Dedifferentiated amniotic fluid mesenchymal stem cell (primary cell): ENCODE measurements around the gene ADK.
"Not testable (repeated sequence)": the region's sequence is repeated elsewhere in the genome, so short reads cannot be mapped to it uniquely, and the experiment has no call there.

Experiments
- DNase-seq: peaks from one replicate; pipeline ENCODE4 v3.0.0-alpha.2; 2016; ENCODE audit errors: extremely low spot score

ADK gene

DNA sequence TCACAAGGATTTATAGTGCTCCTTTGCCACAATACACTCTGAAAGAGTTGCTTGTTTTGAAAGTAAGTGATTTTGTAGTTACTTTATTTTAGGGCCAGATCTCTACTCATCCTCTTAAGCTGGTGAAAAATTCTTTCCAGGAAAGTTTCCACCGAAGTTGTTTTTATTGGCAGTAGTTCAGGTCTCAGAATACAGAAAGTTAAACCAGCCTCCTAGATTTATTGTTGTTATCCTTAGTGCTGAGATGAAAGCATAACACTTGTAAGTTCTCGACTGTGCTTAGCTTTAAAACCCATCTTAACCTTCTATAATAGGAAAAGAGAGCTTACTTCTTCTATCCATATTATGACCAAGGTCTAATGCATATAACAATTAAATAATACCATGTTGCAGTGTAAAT, 5.9 kb upstream of the ADK start:
- DNase-seq = peak; percentile 89

DNA sequence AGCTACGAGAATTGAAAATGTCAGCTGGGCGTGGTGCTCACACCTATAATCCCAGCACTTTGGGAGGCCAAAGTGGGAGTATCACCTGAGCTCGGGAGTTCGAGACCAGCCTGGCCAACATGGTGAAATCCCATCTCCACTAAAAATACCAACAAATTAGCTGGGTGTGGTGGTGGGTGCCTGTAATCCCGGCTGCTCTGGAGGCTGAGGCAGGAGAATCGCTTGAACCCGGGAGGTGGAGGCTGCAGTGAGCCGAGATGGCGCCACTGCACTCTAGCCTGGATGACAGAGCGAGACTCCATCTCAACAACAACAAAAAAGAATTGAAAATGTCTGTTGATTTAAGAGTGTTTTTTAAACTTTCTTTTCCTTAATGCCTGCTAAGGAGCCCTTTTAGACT, 4.0 kb upstream of the ADK start:
- not testable (repeated sequence) for DNase-seq

DNA sequence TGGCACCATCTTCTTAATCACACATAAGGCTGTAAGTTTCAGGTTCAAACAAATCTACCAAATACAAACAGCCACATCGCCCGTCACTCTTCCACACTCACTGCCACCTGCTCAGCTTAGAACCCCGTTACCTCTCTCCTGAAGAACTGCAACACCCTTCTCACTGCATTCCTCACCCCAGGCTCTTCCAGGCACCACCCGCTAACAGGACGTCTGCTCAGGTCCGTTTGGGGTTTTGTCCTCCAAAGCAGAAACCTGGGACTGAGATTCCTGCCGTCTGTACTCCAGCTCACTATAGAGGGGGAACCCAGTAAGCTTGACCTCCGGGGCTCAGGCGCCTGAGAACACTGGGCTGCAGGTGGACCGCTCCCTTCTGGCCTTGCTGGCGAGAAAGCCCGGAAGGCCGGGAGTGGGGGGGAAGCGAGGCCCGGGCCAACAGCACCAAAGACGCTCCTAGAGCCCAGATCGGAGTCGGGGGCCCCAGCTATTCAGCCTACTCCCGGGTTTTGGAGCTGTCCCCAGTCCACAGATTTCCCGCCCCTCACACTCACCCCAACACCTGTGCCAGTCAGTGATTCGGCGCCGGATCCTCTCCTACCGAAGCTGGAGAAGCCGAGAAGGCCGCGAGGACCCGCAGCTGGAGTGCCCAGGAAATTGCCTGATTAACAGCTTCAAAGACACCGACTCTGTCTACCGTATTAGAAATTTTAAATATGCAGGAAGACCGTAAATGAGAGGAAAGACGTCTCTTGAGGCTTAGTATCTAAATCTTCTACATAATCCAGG, 624 bp upstream of the ADK start, which contains the start of gene AP3M1:
AP3M1 (minus strand) TSS at position 625 of the 786 bp plus-strand sequence. CDS start 12,449 bp downstream, outside the sequence.
- peak; percentile 24 for DNase-seq

DNA sequence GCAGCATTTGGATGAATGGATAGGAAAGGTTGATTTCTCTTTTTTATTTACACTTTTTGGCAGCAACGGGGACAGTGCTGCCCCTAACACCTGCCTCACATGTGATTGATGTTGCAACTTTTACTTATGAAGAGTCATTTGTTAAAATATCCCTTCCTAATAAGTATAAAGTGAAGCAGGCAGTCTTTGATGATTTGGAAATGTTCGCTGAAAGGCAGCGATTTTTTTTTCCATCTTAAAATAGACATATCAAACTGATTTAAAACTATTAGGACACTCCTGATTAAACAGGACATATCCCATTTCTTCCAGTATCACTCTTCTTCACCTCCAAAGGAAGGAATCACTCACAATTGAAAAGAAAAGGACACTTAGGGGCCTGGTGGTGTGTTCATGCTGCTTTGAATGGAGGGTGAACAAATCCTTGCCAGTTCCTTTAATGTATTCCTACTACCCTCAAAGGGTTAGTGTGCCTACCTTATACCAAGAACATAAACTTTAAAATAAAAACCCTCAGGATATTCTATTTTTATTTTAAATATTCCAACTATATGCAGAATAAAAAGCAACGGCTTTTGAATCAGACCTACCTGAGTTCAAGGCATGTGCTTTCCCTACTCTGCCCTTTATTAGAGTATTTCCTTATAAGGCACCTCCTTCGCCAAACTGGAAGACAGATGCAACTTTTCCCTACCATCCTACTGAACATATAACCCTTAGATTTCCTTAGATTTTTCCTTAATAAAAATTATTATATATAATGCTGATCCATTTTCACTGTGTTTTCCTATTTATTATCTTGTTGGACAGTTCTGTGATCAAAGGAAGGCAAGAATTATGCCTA, 1.1 kb downstream of the ADK start:
- DNase-seq = no peak

DNA sequence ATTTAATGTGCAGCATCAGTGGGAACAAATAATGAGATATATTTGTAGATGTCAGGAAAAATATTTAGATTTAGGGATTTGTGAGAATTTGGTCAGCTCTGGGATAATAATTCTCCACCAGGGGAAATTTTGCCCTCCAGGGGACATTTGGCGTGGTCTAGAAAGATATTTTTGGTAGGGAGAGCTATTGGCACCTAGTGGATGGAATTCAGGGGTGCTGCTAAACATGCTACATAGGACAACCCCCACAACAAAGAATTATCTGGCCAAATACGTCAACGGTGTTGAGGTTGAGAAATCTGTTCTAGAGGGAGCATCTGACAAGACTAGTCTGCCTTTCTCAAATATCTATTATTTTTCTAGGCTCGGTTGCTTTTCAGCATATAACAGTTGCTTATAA, 2.1 kb downstream of the ADK start:
- DNase-seq = no peak

DNA sequence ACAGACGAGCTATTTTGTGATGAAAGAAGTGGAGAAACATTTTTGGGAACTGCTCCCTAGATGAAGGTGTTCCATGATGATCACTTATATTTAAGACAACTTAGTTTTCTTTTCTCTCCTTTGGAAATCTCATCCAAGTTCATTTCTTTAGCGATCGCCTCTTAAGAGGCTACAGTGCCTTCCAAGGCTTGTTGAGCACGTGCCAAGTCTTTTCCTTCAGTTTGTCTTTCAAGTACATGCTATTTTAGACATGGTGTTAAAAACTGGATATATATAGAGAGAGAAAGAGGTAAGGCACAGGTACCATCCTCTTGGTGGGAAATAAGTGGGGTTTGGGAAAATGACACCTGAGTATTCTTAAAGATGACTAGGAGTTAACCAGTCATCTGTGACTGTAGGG, 2.7 kb downstream of the ADK start:
- no peak for DNase-seq

DNA sequence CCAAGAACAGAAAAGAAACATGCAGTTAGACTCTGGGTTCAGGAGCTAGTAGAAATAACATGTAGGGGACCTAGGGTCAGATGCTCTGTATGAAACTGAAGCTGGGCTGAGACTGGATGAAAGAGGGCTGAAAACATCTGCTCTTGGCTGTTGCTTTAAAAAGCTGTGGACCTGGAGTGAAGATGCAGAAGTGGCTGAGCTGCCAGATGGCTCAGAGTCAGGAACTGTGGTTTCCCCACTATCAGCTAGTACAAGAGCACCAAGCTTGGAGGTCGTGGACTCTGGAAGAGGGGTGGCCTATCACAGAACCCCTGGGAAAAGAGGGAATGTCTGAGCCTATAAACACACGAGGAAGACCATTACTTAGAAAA, 5.9 kb downstream of the ADK start:
- no peak for DNase-seq

DNA sequence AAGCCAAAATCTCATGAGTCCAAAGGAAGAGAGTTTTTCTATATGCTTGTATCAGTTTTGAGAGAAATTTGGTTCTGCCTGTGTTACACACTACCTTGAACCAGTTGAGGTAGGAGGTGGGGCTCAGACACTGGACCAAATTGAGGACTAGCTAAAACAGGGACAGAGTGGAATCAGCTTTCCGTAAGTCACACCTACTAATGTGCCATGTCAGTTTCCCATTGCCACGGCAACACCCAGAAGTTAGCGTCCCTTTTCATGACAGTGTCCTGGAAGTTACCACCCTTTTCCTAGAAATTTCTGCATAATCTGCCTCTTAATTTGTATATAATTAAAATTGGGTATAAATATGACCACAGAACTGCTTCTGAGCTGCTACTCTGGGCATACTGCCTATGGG, 9.0 kb downstream of the ADK start:
- DNase-seq = no peak

DNA sequence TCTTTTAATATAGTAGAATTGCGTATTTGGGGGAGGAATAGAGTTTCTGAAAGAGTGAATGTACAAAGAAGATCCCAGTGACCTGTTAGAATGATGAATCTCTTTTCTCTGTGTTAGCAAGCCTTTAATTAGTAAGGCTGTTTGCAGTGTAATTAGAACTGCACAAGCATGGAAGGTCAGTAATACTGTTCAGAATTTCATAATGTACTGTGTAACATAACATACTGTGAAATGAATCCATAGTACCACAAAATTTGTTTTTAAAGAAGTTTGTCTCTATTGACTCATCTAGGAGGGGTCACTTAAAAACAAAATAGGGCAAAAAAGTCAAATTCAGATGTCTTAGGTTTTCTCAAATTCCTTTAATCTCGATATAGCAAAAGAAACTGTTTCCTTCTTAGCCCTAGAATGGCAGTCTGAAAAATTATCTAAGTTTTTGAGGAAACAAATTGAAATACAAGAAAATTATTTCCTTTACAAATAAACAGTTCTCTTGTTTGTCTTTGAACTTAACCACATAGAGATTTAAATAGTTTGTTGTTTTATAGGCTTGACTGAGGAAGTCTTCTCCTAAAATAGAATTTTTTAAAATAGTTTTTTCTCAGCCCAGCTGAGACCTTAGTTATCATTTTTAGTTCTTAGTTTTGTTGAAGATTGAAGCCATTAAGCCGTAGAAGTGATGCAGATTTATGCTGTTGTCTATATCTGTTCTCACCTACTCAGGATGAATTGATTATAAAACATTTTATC, 12.5 kb downstream of the ADK start:
- no peak for DNase-seq

DNA sequence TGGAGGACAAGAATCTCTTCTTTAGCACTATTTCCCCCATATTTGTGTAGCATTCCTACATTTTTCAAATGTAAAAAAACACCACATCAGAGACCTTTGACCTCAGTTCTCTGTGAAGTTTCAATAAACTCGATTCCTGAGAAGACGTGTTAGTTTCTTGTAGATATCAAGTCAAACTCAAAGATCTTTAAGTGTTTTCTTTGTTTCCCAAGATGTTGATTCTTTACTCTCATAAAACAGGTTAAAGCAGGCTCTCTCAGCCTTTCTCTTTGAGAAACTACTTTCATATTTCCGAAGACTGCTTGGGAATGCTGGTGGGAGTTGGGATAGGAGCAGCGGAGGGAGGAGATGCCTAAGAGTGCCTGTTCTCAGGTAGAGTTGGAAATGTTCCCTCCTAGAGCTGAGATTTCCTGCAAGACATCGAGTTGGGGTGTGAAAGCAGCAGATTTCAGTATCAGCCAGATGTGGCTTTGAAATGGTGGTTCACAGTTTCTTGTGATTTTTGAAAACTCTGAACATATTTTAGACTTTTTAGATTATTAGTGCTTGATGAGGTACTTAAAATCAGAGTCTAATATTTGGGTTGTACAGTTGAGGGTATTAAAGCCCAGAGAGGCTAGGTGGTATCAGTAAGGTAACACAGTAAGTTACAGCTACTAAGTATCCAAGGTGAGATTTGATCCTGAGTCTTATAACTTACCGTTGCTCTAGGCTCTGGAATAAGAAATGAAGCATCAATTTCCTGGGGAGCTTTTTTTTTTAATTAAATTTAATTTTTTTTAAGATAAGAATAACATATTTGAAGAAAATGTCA, 13.9 kb downstream of the ADK start:
- no peak for DNase-seq

DNA sequence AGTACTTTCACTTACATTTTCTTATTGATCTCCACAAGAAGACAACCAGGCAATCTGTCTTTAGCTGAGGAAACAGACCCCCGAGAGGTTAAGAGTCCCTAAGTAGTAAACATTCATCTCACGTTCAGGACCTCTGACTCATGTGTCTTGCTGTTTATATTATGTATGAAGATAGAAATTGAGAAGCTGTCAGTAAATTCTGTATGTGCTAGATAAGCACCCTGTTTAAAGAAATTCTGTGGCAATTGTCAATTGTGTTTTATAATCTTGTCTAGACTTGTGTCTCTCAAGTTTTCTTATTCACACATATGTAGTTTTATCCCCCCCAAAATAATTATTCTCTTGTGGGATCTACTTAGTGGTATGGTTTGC, 14.5 kb downstream of the ADK start:
- no peak for DNase-seq

DNA sequence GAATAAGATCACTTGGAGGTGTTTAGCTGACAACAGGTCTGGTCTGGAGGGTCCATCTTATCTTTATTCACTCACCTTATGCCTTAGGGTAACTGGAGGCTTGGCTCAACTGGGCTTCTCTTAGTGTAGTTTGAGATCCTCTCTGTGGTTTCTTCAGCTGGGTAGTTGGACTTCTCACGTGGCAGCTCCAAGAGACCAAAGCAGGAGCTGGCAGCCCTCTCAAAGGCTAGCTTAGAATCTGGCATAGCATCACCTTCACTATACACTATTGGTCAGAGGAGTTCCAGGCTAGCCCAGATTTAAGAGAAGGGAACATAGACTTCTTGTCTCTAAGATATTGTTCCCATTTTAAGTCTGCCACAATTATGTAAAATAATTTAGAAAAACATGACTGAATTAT, 16.4 kb downstream of the ADK start:
- no peak for DNase-seq

DNA sequence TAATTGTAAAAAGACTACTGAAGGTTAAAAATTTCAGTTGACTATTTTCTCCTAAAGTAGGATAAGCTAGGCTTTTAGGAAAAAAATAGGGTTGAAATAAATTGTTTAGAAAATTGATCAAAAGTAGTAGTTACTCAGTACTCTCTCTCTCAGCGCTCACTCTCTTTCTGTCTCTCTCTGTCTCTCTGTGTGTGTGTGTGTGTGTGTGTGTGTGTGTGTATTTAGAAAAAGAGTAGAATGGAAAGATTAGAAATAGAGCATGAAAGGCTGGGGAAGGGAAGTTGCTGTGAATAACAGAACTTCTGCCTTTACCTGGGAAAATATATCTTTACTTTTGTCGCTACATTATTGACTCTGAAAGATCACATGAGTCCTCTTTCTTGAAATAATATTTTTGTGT, 20.6 kb downstream of the ADK start:
- no peak for DNase-seq

DNA sequence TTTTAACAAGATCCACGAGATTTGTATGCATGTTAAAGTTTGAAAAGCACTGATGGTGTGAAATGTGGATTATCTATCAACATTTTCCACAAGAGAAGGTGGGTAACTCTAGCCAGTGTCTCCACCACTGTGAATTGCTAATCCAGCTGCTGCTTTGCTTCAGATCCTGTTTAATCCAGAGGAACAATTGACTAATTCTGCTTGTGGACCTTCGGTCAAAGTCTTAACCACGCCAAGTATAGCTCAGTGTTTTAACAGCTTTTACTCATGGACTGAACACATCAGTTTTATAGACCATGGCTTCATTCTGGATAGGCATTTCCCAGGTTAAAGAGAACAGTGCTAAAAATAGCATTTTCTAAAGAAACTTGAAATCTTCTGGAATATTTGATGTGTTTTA, 23.5 kb downstream of the ADK start:
- no peak for DNase-seq

DNA sequence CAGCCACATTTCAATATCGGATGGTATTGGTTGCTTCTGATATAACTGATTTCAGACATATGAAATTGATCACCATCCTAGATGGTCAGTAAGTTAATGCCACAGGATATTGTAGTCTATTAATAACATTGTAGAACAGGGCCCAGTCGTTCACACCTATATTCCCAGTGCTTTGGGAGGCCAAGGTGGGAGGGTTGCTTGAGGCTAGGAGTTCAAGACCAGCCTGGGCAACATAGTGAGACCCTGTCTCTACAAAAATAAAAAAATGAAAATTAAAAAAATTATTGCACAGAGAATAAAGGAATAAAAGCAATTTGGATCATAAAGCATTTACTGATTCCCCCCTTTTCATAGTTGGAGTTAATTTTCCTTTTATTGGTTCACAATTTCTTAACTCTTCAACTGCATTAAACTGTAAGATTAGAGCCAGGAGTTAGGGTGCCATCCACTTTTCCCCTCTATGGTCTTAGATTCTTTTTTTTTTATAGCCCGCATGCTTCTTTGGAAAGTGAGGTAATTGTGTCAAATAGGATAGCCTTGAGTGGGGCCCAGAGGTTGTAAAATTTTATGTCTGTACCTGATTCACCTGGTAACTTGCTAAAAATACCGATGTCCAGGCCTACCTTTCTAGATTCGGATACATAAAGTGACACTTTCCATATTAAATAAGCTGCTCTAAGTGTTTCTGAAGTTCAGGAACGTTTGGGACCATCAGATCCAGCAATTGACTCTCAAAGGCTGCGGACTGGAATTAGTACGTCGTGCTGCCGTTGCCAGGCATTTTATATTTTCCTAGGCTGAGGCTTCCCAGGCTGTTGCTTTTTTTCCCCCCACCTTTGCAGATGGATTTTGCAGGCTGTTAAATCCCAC, 24.7 kb downstream of the ADK start:
- DNase-seq = no peak

DNA sequence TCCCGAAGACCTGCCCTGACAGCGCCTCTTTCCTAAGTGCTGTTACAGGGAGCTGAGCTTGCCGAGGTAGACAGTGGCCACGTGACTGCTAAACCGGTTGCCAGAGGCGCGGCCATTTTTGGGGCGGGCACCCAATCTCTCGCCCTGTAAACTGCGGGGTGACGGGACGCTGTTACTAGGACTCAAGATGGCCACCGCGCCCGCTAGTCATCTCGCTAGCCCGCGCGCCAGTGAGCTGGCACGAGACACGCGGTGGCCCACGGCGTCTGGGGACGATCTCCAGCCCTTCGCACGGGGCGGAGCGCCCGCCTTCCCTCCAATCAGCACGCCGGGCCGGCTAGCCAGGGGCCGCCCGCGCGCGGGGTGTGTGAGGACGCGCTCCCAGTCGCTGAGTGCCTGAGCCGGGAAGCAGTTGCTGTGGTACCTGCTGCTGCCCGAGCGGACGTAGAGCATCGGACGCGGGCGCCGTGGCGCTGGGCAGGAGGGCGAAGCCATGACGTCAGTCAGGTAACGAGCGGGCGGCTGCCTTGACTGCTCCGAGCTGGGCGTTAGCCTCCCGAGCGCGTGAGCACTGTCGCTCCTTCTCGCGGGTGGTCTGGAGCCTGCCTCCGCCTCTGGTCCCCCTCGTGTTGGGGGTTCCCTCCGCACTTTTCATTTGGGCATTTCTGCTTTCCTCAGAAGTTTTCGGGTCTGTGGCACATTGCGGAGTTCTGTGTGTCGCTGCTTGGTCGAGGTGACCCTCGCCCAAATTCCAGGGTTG, 25.5 kb downstream of the ADK start:
- peak; percentile 90 for DNase-seq

DNA sequence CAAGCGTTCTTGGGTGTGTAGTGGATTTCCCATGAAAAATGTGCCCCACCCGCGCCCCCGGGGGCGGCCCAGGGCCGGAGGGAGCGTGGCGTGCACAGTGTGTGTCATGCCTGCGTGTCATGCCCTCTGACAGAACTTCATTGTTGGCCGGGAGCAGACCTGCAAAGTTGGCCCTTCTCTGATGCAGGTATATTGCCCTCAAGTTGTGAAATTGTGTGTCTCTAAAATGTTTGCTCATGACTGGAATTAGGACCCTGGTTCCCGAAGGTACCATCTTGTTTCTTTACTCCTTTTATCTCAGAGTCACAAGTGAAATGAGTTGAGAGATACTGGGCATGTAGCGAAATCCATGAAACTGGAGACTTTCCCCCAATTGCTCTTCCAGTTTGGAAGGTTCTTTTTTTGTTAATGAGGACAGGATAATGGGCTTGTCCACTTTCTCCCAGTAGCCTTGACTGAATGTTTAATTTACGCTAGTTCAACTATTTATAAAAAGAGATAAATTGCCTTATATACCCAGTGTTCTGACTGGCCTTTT, 26.2 kb downstream of the ADK start:
- DNase-seq = peak; percentile 39

DNA sequence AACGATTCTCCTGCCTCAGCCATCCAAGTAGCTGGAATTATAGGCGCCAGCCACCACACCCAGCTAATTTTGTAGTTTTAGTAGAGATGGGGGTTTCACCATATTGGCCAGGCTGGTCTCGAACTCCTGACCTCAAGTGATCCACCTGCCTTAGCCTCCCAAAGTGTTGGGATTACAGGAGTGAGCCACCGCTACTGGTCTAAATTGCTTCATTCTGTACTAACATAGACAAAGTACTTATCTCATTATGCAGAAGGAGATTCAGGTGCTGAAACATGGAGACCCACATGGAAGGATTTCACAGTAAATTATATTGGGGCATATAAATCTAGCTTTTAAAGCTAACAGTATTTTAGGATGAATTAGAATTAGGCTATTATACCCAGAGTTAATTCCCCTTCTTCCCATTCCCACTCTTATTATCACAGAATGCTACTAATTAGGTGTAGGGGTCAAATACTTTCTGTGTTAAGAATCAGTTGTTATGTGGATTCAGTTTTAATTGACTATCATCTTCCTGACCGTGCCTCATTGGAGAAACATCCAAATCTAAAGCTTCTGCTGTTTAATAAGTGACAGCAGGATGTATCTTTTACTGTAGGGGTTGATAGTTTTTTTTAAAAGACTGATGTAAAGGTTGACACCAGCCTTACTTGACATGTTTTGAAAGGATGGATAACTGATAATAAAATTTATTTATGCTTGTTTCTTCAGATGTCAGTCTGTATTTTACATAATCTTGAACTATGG, 27.2 kb downstream of the ADK start:
- DNase-seq = no peak
